ENCODE data around the gene HSPA13.

Gene HSPA13

GRCh38 chr21:14382835-14383595 is at the start of gene HSPA13:
TSS of gene HSPA13 (minus strand) at chr21:14383146. CDS start at chr21:14383119, 27 bp downstream.
- peak; percentile 72 for TF ChIP-seq YY1 (IDR thresholded peaks at IDR 0.05; ENCODE audit: low read depth)
- no peak; the same call in 1 of the 2 replicates for TF ChIP-seq MAX (IDR thresholded peaks at IDR 0.05)
- TF ChIP-seq ZBTB7A (IDR thresholded peaks at IDR 0.05; ENCODE audit: low read depth), result 0 out of 2 replicates have a peak, but pooled peaks have one; percentile 51
- no peak for TF ChIP-seq TEAD4 (IDR thresholded peaks at IDR 0.05)
- no peak for TF ChIP-seq REST (IDR thresholded peaks at IDR 0.05; ENCODE audit: low read depth)
- no peak for TF ChIP-seq CEBPB (IDR thresholded peaks at IDR 0.05)
- peak; percentile 51; the same call in 1 of the 2 replicates for TF ChIP-seq TAF1 (IDR thresholded peaks at IDR 0.05; ENCODE audit: low read depth)
- TF ChIP-seq CREB1 (IDR thresholded peaks at IDR 0.05; ENCODE audit: low read depth), result peak; percentile 84
- no peak for TF ChIP-seq NFIC (IDR thresholded peaks at IDR 0.05)
- no peak for TF ChIP-seq USF1 (IDR thresholded peaks at IDR 0.05)
- no peak for TF ChIP-seq EGR1 (IDR thresholded peaks at IDR 0.05)
- peak; percentile 92 for TF ChIP-seq FOXM1 (IDR thresholded peaks at IDR 0.05; ENCODE audit: borderline replicate concordance, low read depth)
- peak; percentile 39; the same call in 1 of the 2 replicates for TF ChIP-seq TCF12 (IDR thresholded peaks at IDR 0.05; ENCODE audit: low read depth)
- no peak for TF ChIP-seq RAD21 (IDR thresholded peaks at IDR 0.05; ENCODE audit: low read depth)
- TF ChIP-seq EP300 (IDR thresholded peaks at IDR 0.05; ENCODE audit: borderline replicate concordance), result no peak

- TF ChIP-seq YY1 (IDR thresholded peaks at IDR 0.05; ENCODE audit: low read depth) (no peak), TEAD4 (IDR thresholded peaks at IDR 0.05) (no peak), USF1 (IDR thresholded peaks at IDR 0.05) (no peak), MAX (IDR thresholded peaks at IDR 0.05) (no peak), RAD21 (IDR thresholded peaks at IDR 0.05; ENCODE audit: low read depth) (no peak), EGR1 (IDR thresholded peaks at IDR 0.05) (no peak), TAF1 (IDR thresholded peaks at IDR 0.05; ENCODE audit: low read depth) (no peak), ZBTB7A (IDR thresholded peaks at IDR 0.05; ENCODE audit: low read depth) (no peak)
These were observed 36.0 kb upstream of the HSPA13 start for GRCh38 chr21:14418920-14419319.

GRCh38 chr21:14414932-14415508 is 32.1 kb upstream of the HSPA13 start:
- TF ChIP-seq CREB1 (IDR thresholded peaks at IDR 0.05; ENCODE audit: low read depth), result no peak
- no peak for TF ChIP-seq CEBPB (IDR thresholded peaks at IDR 0.05)
- TF ChIP-seq REST (IDR thresholded peaks at IDR 0.05; ENCODE audit: low read depth), result no peak
- TF ChIP-seq EP300 (IDR thresholded peaks at IDR 0.05; ENCODE audit: borderline replicate concordance), result no peak
- no peak for TF ChIP-seq YY1 (IDR thresholded peaks at IDR 0.05; ENCODE audit: low read depth)
- no peak for TF ChIP-seq TEAD4 (IDR thresholded peaks at IDR 0.05)
- no peak for TF ChIP-seq RAD21 (IDR thresholded peaks at IDR 0.05; ENCODE audit: low read depth)
- no peak for TF ChIP-seq TCF12 (IDR thresholded peaks at IDR 0.05; ENCODE audit: low read depth)
- TF ChIP-seq FOXM1 (IDR thresholded peaks at IDR 0.05; ENCODE audit: borderline replicate concordance, low read depth), result no peak
- no peak for TF ChIP-seq NFIC (IDR thresholded peaks at IDR 0.05)
- TF ChIP-seq USF1 (IDR thresholded peaks at IDR 0.05), result no peak
- no peak for TF ChIP-seq EGR1 (IDR thresholded peaks at IDR 0.05)
- no peak for TF ChIP-seq MAX (IDR thresholded peaks at IDR 0.05)
- no peak for TF ChIP-seq ZBTB7A (IDR thresholded peaks at IDR 0.05; ENCODE audit: low read depth)
- no peak for TF ChIP-seq TAF1 (IDR thresholded peaks at IDR 0.05; ENCODE audit: low read depth)

- TF ChIP-seq EGR1 (IDR thresholded peaks at IDR 0.05) (no peak), CEBPB (IDR thresholded peaks at IDR 0.05) (no peak), TEAD4 (IDR thresholded peaks at IDR 0.05) (no peak), FOXM1 (IDR thresholded peaks at IDR 0.05; ENCODE audit: borderline replicate concordance, low read depth) (no peak), YY1 (IDR thresholded peaks at IDR 0.05; ENCODE audit: low read depth) (no peak), MAX (IDR thresholded peaks at IDR 0.05) (no peak), CREB1 (IDR thresholded peaks at IDR 0.05; ENCODE audit: low read depth) (no peak), NFIC (IDR thresholded peaks at IDR 0.05) (no peak), USF1 (IDR thresholded peaks at IDR 0.05) (no peak), RAD21 (IDR thresholded peaks at IDR 0.05; ENCODE audit: low read depth) (no peak)
These were observed 23.0 kb upstream of the HSPA13 start for GRCh38 chr21:14405962-14406361.
